Smooth muscle cell (in vitro differentiated cells): Measurements from ENCODE around the gene TNFRSF1A. TPM values are rescaled to one million over a fixed set of nuclear protein-coding genes. Genes with fewer than 3 reads are reported as not detected.
"Not testable (repeated sequence)": the region's sequence is repeated elsewhere in the genome, so short reads cannot be mapped to it uniquely, and the experiment has no call there.

Experiments
- DNase-seq: peaks from one replicate; lab custom pipeline; 2025; ENCODE audit not compliant: unreplicated experiment; lab: John Stamatoyannopoulos, UW
- H2AFZ ChIP-seq: fragments of 200-600 bp; sonication (generic); 2 replicates; pipeline ENCODE4 v1.6.0; 2016; ENCODE audit warnings: antibody characterized with exemption, low read depth, mild to moderate bottlenecking
- H3F3A ChIP-seq: fragments of 200-600 bp; sonication (generic); 2 replicates; pipeline ENCODE4 v1.6.0; 2017; ENCODE audit warnings: antibody characterized with exemption, low read depth
- H3K27ac ChIP-seq: fragments of 200-600 bp; sonication (generic); 2 replicates; pipeline ENCODE4 v1.5.1; 2016; ENCODE audit warnings: low read depth, mild to moderate bottlenecking
- H3K27me3 ChIP-seq: fragments of 200-600 bp; sonication (generic); 2 replicates; pipeline ENCODE4 v1.6.1; 2016; ENCODE audit warnings: low read depth, mild to moderate bottlenecking
- H3K36me3 ChIP-seq: fragments of 200-600 bp; sonication (generic); 2 replicates; pipeline ENCODE4 v1.5.1; 2016; ENCODE audit warnings: low read depth
- H3K4me1 ChIP-seq: fragments of 200-600 bp; sonication (generic); 2 replicates; pipeline ENCODE4 v1.5.1; 2016; ENCODE audit warnings: low read depth
- H3K4me2 ChIP-seq: fragments of 200-600 bp; sonication (generic); 2 replicates; pipeline ENCODE4 v1.6.0; 2016; ENCODE audit warnings: mild to moderate bottlenecking
- H3K4me3 ChIP-seq: fragments of 200-600 bp; sonication (generic); 2 replicates; pipeline ENCODE4 v1.5.1; 2016; ENCODE audit warnings: mild to moderate bottlenecking
- H3K79me2 ChIP-seq: fragments of 200-600 bp; sonication (generic); 2 replicates; pipeline ENCODE4 v1.6.0; 2016; ENCODE audit warnings: low read depth, mild to moderate bottlenecking
- H3K9ac ChIP-seq: fragments of 200-600 bp; sonication (generic); 2 replicates; pipeline ENCODE4 v1.6.0; 2016; ENCODE audit warnings: low read depth
- H3K9me3 ChIP-seq: fragments of 200-600 bp; sonication (generic); replicated peaks from 2 replicates; pipeline ENCODE4 v1.5.1; 2016; ENCODE audit warnings: low read depth
- H4K20me1 ChIP-seq: fragments of 200-600 bp; sonication (generic); 2 replicates; pipeline ENCODE4 v1.6.0; 2016; ENCODE audit warnings: low read depth
- CTCF ChIP-seq: fragments of 200-600 bp; sonication (generic); IDR thresholded peaks from 2 replicates; pipeline ENCODE4 v1.5.1; 2017; ENCODE audit warnings: borderline replicate concordance, mild to moderate bottlenecking, antibody characterized with exemption; ENCODE audit not compliant: insufficient read depth, poor library complexity, severe bottlenecking
- WGBS: methylation state at CpG from one replicate; pipeline ENCODE4 v1.1.7; 2016; ENCODE audit warnings: low lambda C conversion rate; 5-methylcytosine and 5-hydroxymethylcytosine counted together
- polyA plus RNA-seq: library from polyadenylated mRNA; unstranded; fragments of >200 nt; fragmentation: Nextera tagmentation; extraction: Ambion mirVana; gene quantifications from 2 replicates; pipeline ENCODE4 v1.2.1, GENCODE V29; 2016
- total RNA-seq: library from RNA; depleted of rRNA; stranded (reverse); fragments of >200 nt; gene quantifications from 2 replicates; pipeline ENCODE4 v1.2.3, GENCODE V29; 2014

Gene TNFRSF1A
- total and polyA plus RNA-seq, 2 experiments from 2014 or later: 110 to 144 TPM

GRCh38 chr12:6338955-6339354 lies 2.9 kb downstream of the TNFRSF1A start:
- H3K4me1 ChIP-seq: peaks cover 48% of the 10 kb centered on the region
- TF ChIP-seq CTCF: no peak
- H3K9ac ChIP-seq: no peak overlapping the region

GRCh38 chr12:6338536-6338935 lies 3.3 kb downstream of the TNFRSF1A start:
- Histone ChIP-seq H4K20me1 (peaks cover 52% of the 10 kb centered on the region), H3K4me1 (peaks cover 44% of the 10 kb centered on the region), H3K4me3 (peak overlapping the region; percentile 70), H3F3A (peaks cover 36% of the 10 kb centered on the region), H3K79me2 (peaks cover 73% of the 10 kb centered on the region), H3K9ac (peak overlapping the region; percentile 5), H3K27ac (peak overlapping the region; percentile 98), H3K4me2 (peak overlapping the region; percentile 90)
- H3K27me3 ChIP-seq, H3K9me3 ChIP-seq, H2AFZ ChIP-seq, DNase-seq, H3K36me3 ChIP-seq: not testable (repeated sequence)
- WGBS: 68% methylated on average over 8 of the region's 8 CpGs

More at GRCh38 chr12:6338955-6339354, 2.9 kb downstream of the TNFRSF1A start:
- no peaks in the 10 kb centered on the region for H3K36me3 ChIP-seq
- peaks cover 34% of the 10 kb centered on the region for H3F3A ChIP-seq
- no peak for DNase-seq
- 77% methylated on average over 3 of the region's 3 CpGs for WGBS
- H3K27ac ChIP-seq: peak overlapping the region; percentile 98
- peak overlapping the region; percentile 70 for H3K4me3 ChIP-seq
- H4K20me1 ChIP-seq: peaks cover 48% of the 10 kb centered on the region
- H3K4me2 ChIP-seq: peak overlapping the region; percentile 90
- H3K9me3 ChIP-seq: no peaks in the 10 kb centered on the region
- no peaks in the 10 kb centered on the region for H3K27me3 ChIP-seq
- H2AFZ ChIP-seq: no peak overlapping the region
- peaks cover 69% of the 10 kb centered on the region for H3K79me2 ChIP-seq

DNA sequence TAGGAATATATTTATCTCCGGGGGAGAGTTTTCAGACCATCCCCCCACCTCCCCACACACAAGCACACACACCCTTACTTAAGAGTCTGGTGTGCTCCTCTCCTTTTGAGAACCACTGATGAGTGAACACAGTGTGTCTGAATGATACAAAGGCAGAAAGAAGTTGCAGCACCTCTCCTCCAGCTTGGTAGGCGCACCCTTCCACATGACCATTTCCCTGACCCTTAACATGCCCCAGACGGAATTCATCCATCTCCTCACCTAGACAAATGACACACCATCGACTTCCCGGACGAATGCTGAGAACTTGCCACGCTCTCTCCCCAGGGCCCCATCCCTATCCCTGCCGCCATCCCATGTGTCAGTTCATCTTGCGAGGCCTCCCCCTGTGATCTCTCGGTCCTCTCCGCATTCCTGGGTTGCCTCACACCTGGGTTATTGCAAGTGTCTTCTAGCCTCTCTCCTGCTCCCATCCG lies 3.9 kb downstream of the TNFRSF1A start:
- H3K9me3 ChIP-seq: no peaks in the 10 kb centered on the region
- H2AFZ ChIP-seq: no peak overlapping the region
- H3K4me3 ChIP-seq: peak overlapping the region; percentile 2
- no peaks in the 10 kb centered on the region for H3K27me3 ChIP-seq
- H4K20me1 ChIP-seq: peaks cover 58% of the 10 kb centered on the region
- H3K4me1 ChIP-seq: peaks cover 42% of the 10 kb centered on the region
- H3K27ac ChIP-seq: peak overlapping the region; percentile 98
- peak overlapping the region; percentile 5 for H3K9ac ChIP-seq
- H3K36me3 ChIP-seq: no peaks in the 10 kb centered on the region
- H3K79me2 ChIP-seq: peaks cover 75% of the 10 kb centered on the region
- TF ChIP-seq CTCF: no peak
- DNase-seq: no peak
- 49% methylated on average over 12 of the region's 12 CpGs for WGBS
- H3F3A ChIP-seq: peaks cover 38% of the 10 kb centered on the region
- H3K4me2 ChIP-seq: peak overlapping the region; percentile 90

- Histone ChIP-seq H3K9me3 (no peaks in the 10 kb centered on the region), H3K36me3 (no peaks in the 10 kb centered on the region), H4K20me1 (peaks cover 66% of the 10 kb centered on the region), H3K27me3 (no peaks in the 10 kb centered on the region), H3K4me2 (peak overlapping the region; percentile 90), H3F3A (peaks cover 39% of the 10 kb centered on the region), H3K4me1 (peaks cover 37% of the 10 kb centered on the region), H2AFZ (no peak overlapping the region), H3K79me2 (peaks cover 78% of the 10 kb centered on the region), H3K27ac (peak overlapping the region; percentile 98), H3K4me3 (peak overlapping the region; percentile 39), H3K9ac (peak overlapping the region; percentile 58)
- no peak for DNase-seq
- 33% methylated on average over 15 of the region's 15 CpGs for WGBS
- TF ChIP-seq CTCF: no peak
These were observed 4.7 kb downstream of the TNFRSF1A start for GRCh38 chr12:6336889-6337853.
